Stomach (tissue), 9 donors: ENCODE measurements around the gene TCP11L2. TPM values are rescaled to one million over a fixed set of nuclear protein-coding genes. Genes with fewer than 3 reads are reported as not detected.

Experiments
- DNase-seq, 2 donors: peaks; one replicate each; pipeline versions ENCODE4 v3.0.0 to v3.0.0-alpha.2; 2013 to 2019
- H3K27ac ChIP-seq, 5 donors: fragments of 200-600 bp in 4 of 5; sonication (generic) in 4 of 5; one replicate each; pipeline ENCODE4 v1.5.1; 2013 to 2019; ENCODE audit warnings: mild to moderate bottlenecking in 1 of 5, moderate library complexity in 1 of 5
- H3K27me3 ChIP-seq, 3 donors: fragments of 200-600 bp; sonication (generic); one replicate each; pipeline ENCODE4 v1.5.1; 2017 to 2019; ENCODE audit warnings: mixed run types in 1 of 3
- H3K36me3 ChIP-seq, 4 donors: fragments of 200-600 bp; sonication (generic); 1 replicate in 3 of 4; 2 replicates in 1 of 4; pipeline ENCODE4 v1.5.1; 2016 to 2019
- H3K4me1 ChIP-seq, 4 donors: fragments of 200-600 bp; sonication (generic); one replicate each; pipeline ENCODE4 v1.5.1; 2016 to 2019
- H3K4me3 ChIP-seq, 4 donors: fragments of 200-600 bp; sonication (generic) in 3 of 4; one replicate each; pipeline ENCODE4 v1.5.1; 2016 to 2019; ENCODE audit warnings: mild to moderate bottlenecking in 1 of 4
- H3K9me3 ChIP-seq, 4 donors: fragments of 200-600 bp; sonication (generic); one replicate each; pipeline ENCODE4 v1.5.1; 2016 to 2019
- CTCF ChIP-seq, 7 experiments: fragments of 450-650 bp in 4 of 7; fragments of 200-600 bp in 3 of 7; sonication (generic) in 3 of 7; IDR thresholded peaks; one replicate each; pipeline ENCODE4 v1.5.1; 2016 to 2019; ENCODE audit warnings: antibody characterized with exemption in 7 of 7, control low read depth in 2 of 7, mild to moderate bottlenecking in 1 of 7
- EP300 ChIP-seq: sonication (generic); formaldehyde crosslinking; IDR thresholded peaks from one replicate; pipeline ENCODE4 v1.6.1; 2017; ENCODE audit warnings: antibody characterized with exemption
- POLR2A ChIP-seq, 4 donors: fragments of 450-650 bp; IDR thresholded peaks; one replicate each; pipeline ENCODE4 v1.6.1; 2016; ENCODE audit warnings: antibody characterized with exemption in 4 of 4, control low read depth in 2 of 4, mild to moderate bottlenecking in 1 of 4, moderate library complexity in 1 of 4
- POLR2AphosphoS5 ChIP-seq, 3 donors: sonication (generic); formaldehyde crosslinking; IDR thresholded peaks; one replicate each; pipeline ENCODE4 v1.6.1; 2016; ENCODE audit warnings: antibody characterized with exemption in 3 of 3
- WGBS, 5 donors: extraction: QIAGEN DNeasy Blood & Tissue Kit in 3 of 5; methylation state at CpG; one replicate each; pipeline versions ENCODE4 v1.1.5 to v1.1.7; 2013 to 2018; 5-methylcytosine and 5-hydroxymethylcytosine counted together
- intact Hi-C: fragments of 100-400 bp; cut with DNase I; formaldehyde crosslinking; loops from one replicate; pipeline ENCODE4 v1.15.1; 2023; ENCODE audit warnings: low total_unique reads
- polyA plus RNA-seq, 3 donors: library from polyadenylated mRNA; stranded (reverse); fragments of 200-250 nt; gene quantifications; one replicate each; pipeline ENCODE4 v1.2.3, GENCODE V29; 2013
- total RNA-seq, 5 donors: library from RNA; depleted of rRNA; stranded (reverse); fragments of >200 nt; gene quantifications; one replicate each; pipeline versions ENCODE4 v1.1.0 to v1.2.3, GENCODE V29; 2014 to 2016
- donor health status: healthy with polysubstance abuse.
- donor health status: Bipolar disorder and iron deficiency.
- donor health status: healthy.

Gene TCP11L2
- total and polyA plus RNA-seq, 8 donors = 0.29 to 57.5 (median 16.5) TPM

- Histone ChIP-seq H3K36me3 (peaks cover 0 to 11% (median 6%) of the 10 kb centered on the region in 4 donors), H3K9me3 (no peaks in the 10 kb centered on the region), H3K27ac (no peak overlapping the region), H3K27me3 (no peaks in the 10 kb centered on the region), H3K4me3 (no peak overlapping the region), H3K4me1 (peaks cover 5 to 10% (median 8%) of the 10 kb centered on the region in 4 donors)
- 68 to 81% (median 72%) methylated on average over 6 of the region's 6 CpGs for WGBS, 5 donors
- DNase-seq = no peak
- intact Hi-C loops = no loop called here
- no peak for TF ChIP-seq EP300
- TF ChIP-seq CTCF (IDR thresholded peaks at IDR 0.05) = no peak
- TF ChIP-seq POLR2AphosphoS5 (IDR thresholded peaks at IDR 0.05) = no peak
- no peak for TF ChIP-seq POLR2A (IDR thresholded peaks at IDR 0.05)
These were observed 50.6 kb downstream of the TCP11L2 start for GRCh38 chr12:106353175-106353574.

GRCh38 chr12:106357549-106358395 lies 55.2 kb downstream of the TCP11L2 start, which contains the start of gene POLR3B:
POLR3B (plus strand) TSS chr12:106357748; CDS start chr12:106357880, 132 bp downstream.
- Histone ChIP-seq H3K27me3 (no peaks in the 10 kb centered on the region), H3K36me3 (no peaks in the 10 kb centered on the region), H3K4me1 (peaks cover 24 to 43% (median 33%) of the 10 kb centered on the region in 4 donors), H3K9me3 (no peaks in the 10 kb centered on the region), H3K27ac (peak within 1 kb of the TSS; percentile 91 to 95 (median 94)), H3K4me3 (peak within 1 kb of the TSS; percentile 61 to 79 (median 73))
- DNase-seq = peak; percentile 96 to 98
- intact Hi-C loops = no loop called here
- 0 to 1% (median 0%) methylated on average over 20 to 63 of the region's 63 CpGs for WGBS, 5 donors
- TF ChIP-seq POLR2AphosphoS5 (IDR thresholded peaks at IDR 0.05) (peak; percentile 65 to 82 (median 81)), POLR2A (IDR thresholded peaks at IDR 0.05) (peak in 2 of 4 donors; percentile 44 to 73), EP300 (no peak), CTCF (IDR thresholded peaks at IDR 0.05) (peak in 5 of 7 experiments; percentile 78 to 94 (median 86))

- 23 to 28% (median 26%) methylated on average over 17 of the region's 17 CpGs for WGBS, 5 donors
- Histone ChIP-seq H3K27ac (peak overlapping the region; percentile 91 to 95 (median 94)), H3K36me3 (no peaks in the 10 kb centered on the region), H3K9me3 (no peaks in the 10 kb centered on the region), H3K27me3 (no peaks in the 10 kb centered on the region), H3K4me3 (peak overlapping the region; percentile 61 to 79 (median 73)), H3K4me1 (peaks cover 24 to 43% (median 33%) of the 10 kb centered on the region in 4 donors)
- TF ChIP-seq POLR2AphosphoS5 (IDR thresholded peaks at IDR 0.05) (peak in 1 of 3 donors; percentile 36), POLR2A (IDR thresholded peaks at IDR 0.05) (no peak), CTCF (IDR thresholded peaks at IDR 0.05) (no peak)
- intact Hi-C loops = no loop called here
- DNase-seq = peak; percentile 17 to 34
These were observed 56.1 kb downstream of the TCP11L2 start for GRCh38 chr12:106358396-106359241.
